Activated B cell treated with CpG ODN at 0.5 μM for 24 hours (primary cell): ENCODE results near the gene TMPRSS11D. TPM values are rescaled to one million over a fixed set of nuclear protein-coding genes. Genes with fewer than 3 reads are reported as not detected.

Experiments used
- ATAC-seq: fragments of 200-7000 bp; cut with Tn5 transposase; one replicate; pipeline ENCODE4 v1.10.0; 2021; ENCODE audit warnings: low read depth, mild to moderate bottlenecking, moderate library complexity
- CTCF ChIA-PET: fragments of 350-600 bp; sonication (Branson Sonifier 250); formaldehyde crosslinking; loops from one replicate; lab custom pipeline; 2021; ENCODE audit warnings: antibody characterized with exemption; lab: Charles Lee
- POLR2A ChIA-PET: fragments of 350-600 bp; sonication (Branson Sonifier 250); formaldehyde crosslinking; loops from one replicate; lab custom pipeline; 2021; ENCODE audit warnings: antibody characterized with exemption; lab: Charles Lee
- DNase-seq: peaks from one replicate; pipeline ENCODE4 v3.0.0; 2022
- H3K27ac Mint-ChIP-seq: one replicate; pipeline ENCODE4 v1.8.0; 2020; ENCODE audit warnings: mixed read lengths
- H3K27me3 Mint-ChIP-seq: one replicate; pipeline ENCODE4 v1.8.0; 2021; ENCODE audit warnings: mixed read lengths
- H3K36me3 Mint-ChIP-seq: one replicate; pipeline ENCODE4 v1.8.0; 2021; ENCODE audit warnings: low read depth, mixed read lengths
- H3K4me1 Mint-ChIP-seq: one replicate; pipeline ENCODE4 v1.8.0; 2021; ENCODE audit warnings: mixed read lengths
- H3K4me3 Mint-ChIP-seq: one replicate; pipeline ENCODE4 v1.8.0; 2020; ENCODE audit warnings: mild to moderate bottlenecking, mixed read lengths
- H3K9me3 Mint-ChIP-seq: one replicate; pipeline ENCODE4 v1.8.0; 2020; ENCODE audit warnings: mixed read lengths
- CTCF ChIP-seq: fragments of 200-600 bp; IDR thresholded peaks from one replicate; pipeline ENCODE4 v1.8.0; 2022; ENCODE audit warnings: antibody characterized with exemption, mild to moderate bottlenecking
- intact Hi-C: fragments of 100-400 bp; cut with micrococcal nuclease; formaldehyde crosslinking; loops from one replicate; pipeline ENCODE4 v1.15.1; 2024
- total RNA-seq: library from RNA; stranded (reverse); gene quantifications from 2 replicates; pipeline ENCODE4 v1.2.3, GENCODE V29; 2022

TMPRSS11D gene
- total RNA-seq, 1 donor from 2014 or later = not detected

GRCh38 chr4:67874986-67875385 lies 8.8 kb downstream of the TMPRSS11D start:
- no peak for TF ChIP-seq CTCF
- no peaks in the 10 kb centered on the region for H3K36me3 Mint-ChIP-seq
- peaks cover 2% of the 10 kb centered on the region for H3K9me3 Mint-ChIP-seq
- ATAC-seq (no peak), DNase-seq (no peak)
- ChIA-PET CTCF (no interaction called here), POLR2A (no interaction called here)
- no peak overlapping the region for H3K4me3 Mint-ChIP-seq
- no peaks in the 10 kb centered on the region for H3K4me1 Mint-ChIP-seq
- no peak overlapping the region for H3K27ac Mint-ChIP-seq
- H3K27me3 Mint-ChIP-seq = no peaks in the 10 kb centered on the region
- intact Hi-C loops = loop anchor here (5.0 kb wide), 1 partner anchor 302 kb away; no protein-coding TSS in a partner anchor

- DNase-seq (no peak), ATAC-seq (no peak)
- CTCF ChIA-PET = no interaction called here
- H3K27me3 Mint-ChIP-seq = no peaks in the 10 kb centered on the region
- H3K4me3 Mint-ChIP-seq = no peak overlapping the region
- POLR2A ChIA-PET = no interaction called here
- H3K27ac Mint-ChIP-seq = no peak overlapping the region
- intact Hi-C loops = loop anchor here (5.0 kb wide), 1 partner anchor 304 kb away; no protein-coding TSS in a partner anchor
- peaks cover 2% of the 10 kb centered on the region for H3K9me3 Mint-ChIP-seq
- H3K36me3 Mint-ChIP-seq = no peaks in the 10 kb centered on the region
- no peak for TF ChIP-seq CTCF
- no peaks in the 10 kb centered on the region for H3K4me1 Mint-ChIP-seq
Measured at GRCh38 chr4:67873116-67873515, 10.7 kb downstream of the TMPRSS11D start.

- H3K9me3 Mint-ChIP-seq = peaks cover 5% of the 10 kb centered on the region
- H3K4me3 Mint-ChIP-seq = no peak overlapping the region
- ChIA-PET POLR2A (no interaction called here), CTCF (no interaction called here)
- ATAC-seq = no peak
- DNase-seq = no peak
- intact Hi-C loops = loop anchor here (5.0 kb wide), 1 partner anchor 305 kb away; no protein-coding TSS in a partner anchor
- no peaks in the 10 kb centered on the region for H3K27me3 Mint-ChIP-seq
- H3K27ac Mint-ChIP-seq = no peak overlapping the region
- H3K36me3 Mint-ChIP-seq = no peaks in the 10 kb centered on the region
- H3K4me1 Mint-ChIP-seq = no peaks in the 10 kb centered on the region
- no peak for TF ChIP-seq CTCF
Measured at GRCh38 chr4:67871867-67872266, 11.9 kb downstream of the TMPRSS11D start.

GRCh38 chr4:67869580-67870190 lies 14.1 kb downstream of the TMPRSS11D start:
- H3K27me3 Mint-ChIP-seq = no peaks in the 10 kb centered on the region
- no peak overlapping the region for H3K4me3 Mint-ChIP-seq
- no peaks in the 10 kb centered on the region for H3K36me3 Mint-ChIP-seq
- no peaks in the 10 kb centered on the region for H3K4me1 Mint-ChIP-seq
- CTCF ChIA-PET = no interaction called here
- peaks cover 9% of the 10 kb centered on the region for H3K9me3 Mint-ChIP-seq
- POLR2A ChIA-PET = no interaction called here
- DNase-seq = no peak
- intact Hi-C loops = loop anchor here (5.0 kb wide), 1 partner anchor 308 kb away; no protein-coding TSS in a partner anchor
- ATAC-seq = no peak
- TF ChIP-seq CTCF = no peak
- no peak overlapping the region for H3K27ac Mint-ChIP-seq

- intact Hi-C loops = no loop called here
- peaks cover 5% of the 10 kb centered on the region for H3K9me3 Mint-ChIP-seq
- no peak overlapping the region for H3K27ac Mint-ChIP-seq
- ATAC-seq = no peak
- no peaks in the 10 kb centered on the region for H3K4me1 Mint-ChIP-seq
- no peak for TF ChIP-seq CTCF
- no peaks in the 10 kb centered on the region for H3K27me3 Mint-ChIP-seq
- POLR2A ChIA-PET = no interaction called here
- no peak for DNase-seq
- H3K36me3 Mint-ChIP-seq = no peaks in the 10 kb centered on the region
- CTCF ChIA-PET = no interaction called here
- H3K4me3 Mint-ChIP-seq = no peak overlapping the region
Measured at GRCh38 chr4:67861513-67861912, 22.3 kb downstream of the TMPRSS11D start.
